HepG2 (cell line): ENCODE measurements around the gene SF1. TPM values are rescaled to one million over a fixed set of nuclear protein-coding genes. Genes with fewer than 3 reads are reported as not detected.

Experiments
- HNF1A ChIP-seq, 2 experiments: sonication (generic) in 1 of 2; formaldehyde crosslinking in 1 of 2; IDR thresholded peaks; 2 replicates each; pipeline versions ENCODE4 v1.4.0 to v1.6.1; 2016 to 2020; ENCODE audit warnings: borderline replicate concordance in 1 of 2, low read depth in 1 of 2, mild to moderate bottlenecking in 1 of 2, missing genetic modification reagents in 1 of 2
- KLF11 ChIP-seq: IDR thresholded peaks from 2 replicates; pipeline ENCODE4 v1.6.1; 2016; ENCODE audit warnings: missing compliant biosample characterization
- PRDM10 ChIP-seq: sonication (generic); formaldehyde crosslinking; IDR thresholded peaks from 2 replicates; pipeline ENCODE4 v1.4.0; 2020; ENCODE audit warnings: low read depth, missing genetic modification reagents
- SKI ChIP-seq: fragments of 450-650 bp; IDR thresholded peaks from one replicate; pipeline ENCODE4 v1.6.1; 2018; ENCODE audit warnings: mild to moderate bottlenecking; ENCODE audit not compliant: partially characterized antibody
- SMAD1 ChIP-seq: sonication (generic); formaldehyde crosslinking; IDR thresholded peaks from 2 replicates; pipeline ENCODE4 v1.4.0; 2020; ENCODE audit warnings: missing genetic modification reagents, low read depth, mild to moderate bottlenecking, borderline replicate concordance
- TFDP2 ChIP-seq: sonication (generic); formaldehyde crosslinking; IDR thresholded peaks from 2 replicates; pipeline ENCODE4 v1.4.0; 2020; ENCODE audit warnings: missing genetic modification reagents
- ZNF264 ChIP-seq: sonication (generic); formaldehyde crosslinking; IDR thresholded peaks from 2 replicates; pipeline ENCODE4 v1.4.0; 2020; ENCODE audit warnings: missing genetic modification reagents
- ZNF317 ChIP-seq: sonication (generic); formaldehyde crosslinking; IDR thresholded peaks from 2 replicates; pipeline ENCODE4 v1.5.0; 2020; ENCODE audit warnings: mild to moderate bottlenecking, missing genetic modification reagents
- ZNF652 ChIP-seq: IDR thresholded peaks from 2 replicates; pipeline ENCODE4 v1.6.1; 2016; ENCODE audit warnings: low read depth, borderline replicate concordance
- ZNF678 ChIP-seq: sonication (generic); formaldehyde crosslinking; IDR thresholded peaks from 2 replicates; pipeline ENCODE4 v1.4.0; 2020; ENCODE audit warnings: mild to moderate bottlenecking, missing genetic modification reagents
- ZNF790 ChIP-seq: sonication (generic); formaldehyde crosslinking; IDR thresholded peaks from 2 replicates; pipeline ENCODE4 v1.8.0; 2022; ENCODE audit warnings: missing genetic modification reagents, mild to moderate bottlenecking, borderline replicate concordance
- polyA plus RNA-seq, 8 experiments: library from polyadenylated mRNA; depleted of rRNA in 3 of 8; stranded (reverse) in 7 of 8; unstranded in 1 of 8; fragments of >200 nt; fragmentation: Illumina TruSeq in 4 of 8; extraction: Trizol in 4 of 8; gene quantifications; 2 replicates each; pipeline versions ENCODE4 v1.2.1 to v1.2.3, GENCODE V29; 2011 to 2016; ENCODE audit warnings: low read depth in 4 of 8, missing spikeins in 1 of 8, mixed read lengths in 1 of 8; ENCODE audit not compliant: insufficient read depth in 1 of 8
- total RNA-seq, 5 experiments: library from RNA; depleted of rRNA; stranded (reverse); fragments of >200 nt; fragmentation: Illumina TruSeq; extraction: Trizol; gene quantifications; 2 replicates each; pipeline ENCODE4 v1.2.3, GENCODE V29; 2016; ENCODE audit warnings: low read depth in 1 of 5
- TF ChIP-seq, protein P1 (sequence below): sonication (generic); formaldehyde crosslinking; IDR thresholded peaks from 2 replicates; pipeline ENCODE4 v1.9.0; 2021; ENCODE audit warnings: missing genetic modification reagents, mild to moderate bottlenecking, borderline replicate concordance
- TF ChIP-seq, protein P2 (sequence below): IDR thresholded peaks from 2 replicates; pipeline ENCODE4 v1.6.1; 2016; ENCODE audit warnings: low read depth, borderline replicate concordance
- TF ChIP-seq, protein P3 (sequence below): conservative IDR thresholded peaks from 2 replicates; pipeline ENCODE4 v1.6.1; 2018; ENCODE audit warnings: missing genetic modification reagents

SF1 gene
- total and polyA plus RNA-seq, 2 of the 13 experiments (the other 11 are each of a cell fraction or from before 2014, with no cell fraction given) = 55.5 to 70.4 TPM

DNA sequence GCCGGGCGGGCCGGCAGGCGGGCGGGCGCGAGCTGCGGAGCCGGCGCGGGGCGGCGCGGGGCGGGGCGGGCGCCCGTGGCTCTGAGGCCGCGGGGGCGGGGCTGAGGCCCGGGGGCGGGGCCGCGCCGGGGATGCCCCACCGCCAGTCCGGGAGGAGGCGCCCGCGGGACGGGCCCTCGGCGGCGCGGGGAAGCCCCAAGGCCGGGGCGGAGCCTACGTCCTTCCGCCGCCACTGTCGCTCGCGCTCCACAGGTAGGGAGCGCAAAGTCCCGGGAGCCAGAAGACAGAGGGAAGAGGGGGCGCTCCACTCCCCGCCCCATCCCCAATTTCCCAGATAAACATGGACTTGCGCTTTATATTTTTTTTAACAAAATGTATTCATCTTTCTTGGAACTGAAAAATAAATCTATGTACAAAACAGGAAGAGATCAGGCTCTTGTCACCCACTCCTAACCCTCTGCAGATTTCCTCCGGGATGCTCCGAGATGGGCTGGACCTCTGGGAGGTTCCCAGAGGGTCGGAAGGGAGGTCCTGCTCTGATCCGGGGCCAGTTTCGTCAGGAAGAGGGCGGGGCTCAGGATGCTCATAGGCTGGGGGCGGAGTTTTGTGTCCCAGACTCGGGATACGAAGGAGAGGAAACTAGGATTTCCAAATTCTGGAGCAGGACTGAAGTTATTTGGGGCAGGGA lies 25.0 kb upstream of the SF1 start, which contains the start of gene MAP4K2 (continued):
- TF ChIP-seq HNF1A (IDR thresholded peaks at IDR 0.05; ENCODE audit: low read depth) = no peak
- no peak for TF ChIP-seq HNF1A (CRISPR knock-in tag; IDR thresholded peaks at IDR 0.05; ENCODE audit: borderline replicate concordance)
- TF ChIP-seq, protein P1, sequence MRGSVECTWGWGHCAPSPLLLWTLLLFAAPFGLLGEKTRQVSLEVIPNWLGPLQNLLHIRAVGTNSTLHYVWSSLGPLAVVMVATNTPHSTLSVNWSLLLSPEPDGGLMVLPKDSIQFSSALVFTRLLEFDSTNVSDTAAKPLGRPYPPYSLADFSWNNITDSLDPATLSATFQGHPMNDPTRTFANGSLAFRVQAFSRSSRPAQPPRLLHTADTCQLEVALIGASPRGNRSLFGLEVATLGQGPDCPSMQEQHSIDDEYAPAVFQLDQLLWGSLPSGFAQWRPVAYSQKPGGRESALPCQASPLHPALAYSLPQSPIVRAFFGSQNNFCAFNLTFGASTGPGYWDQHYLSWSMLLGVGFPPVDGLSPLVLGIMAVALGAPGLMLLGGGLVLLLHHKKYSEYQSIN = no peak
- no peak for TF ChIP-seq ZNF317 (CRISPR knock-in tag)
- TF ChIP-seq, protein P2, sequence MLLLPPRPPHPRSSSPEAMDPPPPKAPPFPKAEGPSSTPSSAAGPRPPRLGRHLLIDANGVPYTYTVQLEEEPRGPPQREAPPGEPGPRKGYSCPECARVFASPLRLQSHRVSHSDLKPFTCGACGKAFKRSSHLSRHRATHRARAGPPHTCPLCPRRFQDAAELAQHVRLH (CRISPR knock-in tag) = peak; percentile 44; the same call in 1 of the 2 replicates
- no peak for TF ChIP-seq ZNF790 (CRISPR knock-in tag)
- no peak for TF ChIP-seq ZNF652 (CRISPR knock-in tag)
- TF ChIP-seq ZNF678 = no peak
- no peak for TF ChIP-seq SMAD1 (CRISPR knock-in tag)
- no peak for TF ChIP-seq ZNF264 (CRISPR knock-in tag)
- TF ChIP-seq SKI = peak; percentile 16
- TF ChIP-seq KLF11 = no peak
- TF ChIP-seq, protein P3, sequence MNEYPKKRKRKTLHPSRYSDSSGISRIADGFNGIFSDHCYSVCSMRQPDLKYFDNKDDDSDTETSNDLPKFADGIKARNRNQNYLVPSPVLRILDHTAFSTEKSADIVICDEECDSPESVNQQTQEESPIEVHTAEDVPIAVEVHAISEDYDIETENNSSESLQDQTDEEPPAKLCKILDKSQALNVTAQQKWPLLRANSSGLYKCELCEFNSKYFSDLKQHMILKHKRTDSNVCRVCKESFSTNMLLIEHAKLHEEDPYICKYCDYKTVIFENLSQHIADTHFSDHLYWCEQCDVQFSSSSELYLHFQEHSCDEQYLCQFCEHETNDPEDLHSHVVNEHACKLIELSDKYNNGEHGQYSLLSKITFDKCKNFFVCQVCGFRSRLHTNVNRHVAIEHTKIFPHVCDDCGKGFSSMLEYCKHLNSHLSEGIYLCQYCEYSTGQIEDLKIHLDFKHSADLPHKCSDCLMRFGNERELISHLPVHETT (CRISPR knock-in tag) = peak; percentile 87
- peak; percentile 28; the same call in 1 of the 2 replicates for TF ChIP-seq TFDP2 (CRISPR knock-in tag)
- TF ChIP-seq PRDM10 = 0 out of 2 replicates have a peak, but pooled peaks have one; percentile 38
